Measurements from ENCODE around the gene CCDC187. TPM values are rescaled to one million over a fixed set of nuclear protein-coding genes. Genes with fewer than 3 reads are reported as not detected.

Gene CCDC187
- polyA plus RNA-seq, 1 donor from 2014 or later: not detected

DNA sequence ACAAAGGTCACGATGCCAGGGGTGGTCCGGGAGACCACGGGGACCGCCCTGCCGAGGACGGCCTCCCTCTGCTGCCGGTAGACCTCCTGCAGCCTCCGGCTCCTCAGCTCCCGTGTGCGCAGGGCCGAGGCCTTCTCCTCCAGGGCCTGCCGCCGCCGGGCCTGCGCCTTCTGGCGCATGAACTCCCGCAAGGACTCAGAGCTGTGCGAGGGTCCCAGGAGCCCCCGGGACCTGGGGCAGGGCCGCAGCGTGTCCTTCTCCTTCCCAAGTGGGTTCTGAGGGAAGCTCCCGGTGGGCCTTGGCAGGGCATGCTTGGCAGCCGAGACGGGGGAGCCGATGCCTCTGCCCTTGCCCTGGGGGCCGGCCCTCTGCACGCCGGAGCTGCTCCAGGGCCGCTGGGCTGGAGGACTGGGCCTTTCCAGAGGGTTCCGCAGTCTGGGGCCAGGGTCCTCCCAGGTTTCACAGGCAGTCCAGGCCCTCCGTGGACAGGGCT is 13.3 kb downstream of the CCDC187 start:
- Histone ChIP-seq H2AFZ (ENCODE audit: low read depth, low read length) (no peak overlapping the region), H3F3A (ENCODE audit: insufficient read depth, low read length, poor library complexity, severe bottlenecking) (no peaks in the 10 kb centered on the region), H3K9me2 (ENCODE audit: insufficient read depth, low read length) (no peaks in the 10 kb centered on the region), H3K4me3 (ENCODE audit: low read length) (no peak overlapping the region), H4K20me1 (ENCODE audit: insufficient read depth) (no peaks in the 10 kb centered on the region), H3K27me3 (ENCODE audit: insufficient read depth, low read depth, low read length) (no peaks in the 10 kb centered on the region), H3K27ac (ENCODE audit: low read length) (no peak overlapping the region), H3K9me3 (ENCODE audit: low read length) (no peaks in the 10 kb centered on the region), H3K4me2 (ENCODE audit: low read length) (no peak overlapping the region), H3K36me3 (ENCODE audit: insufficient read depth, low read length) (no peaks in the 10 kb centered on the region), H3K9ac (ENCODE audit: low read length) (no peak overlapping the region), H3K79me2 (replicated peaks; ENCODE audit: insufficient read depth, low read length) (no peaks in the 10 kb centered on the region)
- TF ChIP-seq, protein P1, sequence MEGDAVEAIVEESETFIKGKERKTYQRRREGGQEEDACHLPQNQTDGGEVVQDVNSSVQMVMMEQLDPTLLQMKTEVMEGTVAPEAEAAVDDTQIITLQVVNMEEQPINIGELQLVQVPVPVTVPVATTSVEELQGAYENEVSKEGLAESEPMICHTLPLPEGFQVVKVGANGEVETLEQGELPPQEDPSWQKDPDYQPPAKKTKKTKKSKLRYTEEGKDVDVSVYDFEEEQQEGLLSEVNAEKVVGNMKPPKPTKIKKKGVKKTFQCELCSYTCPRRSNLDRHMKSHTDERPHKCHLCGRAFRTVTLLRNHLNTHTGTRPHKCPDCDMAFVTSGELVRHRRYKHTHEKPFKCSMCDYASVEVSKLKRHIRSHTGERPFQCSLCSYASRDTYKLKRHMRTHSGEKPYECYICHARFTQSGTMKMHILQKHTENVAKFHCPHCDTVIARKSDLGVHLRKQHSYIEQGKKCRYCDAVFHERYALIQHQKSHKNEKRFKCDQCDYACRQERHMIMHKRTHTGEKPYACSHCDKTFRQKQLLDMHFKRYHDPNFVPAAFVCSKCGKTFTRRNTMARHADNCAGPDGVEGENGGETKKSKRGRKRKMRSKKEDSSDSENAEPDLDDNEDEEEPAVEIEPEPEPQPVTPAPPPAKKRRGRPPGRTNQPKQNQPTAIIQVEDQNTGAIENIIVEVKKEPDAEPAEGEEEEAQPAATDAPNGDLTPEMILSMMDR (IDR thresholded peaks at IDR 0.05; ENCODE audit: poor library complexity, severe bottlenecking): no peak
- TF ChIP-seq TAF1 (IDR thresholded peaks at IDR 0.05; ENCODE audit: low read depth) (no peak), POLR2AphosphoS5 (IDR thresholded peaks at IDR 0.05) (no peak), EP300 (conservative IDR thresholded peaks at IDR 0.05; ENCODE audit: poor library complexity, severe bottlenecking) (no peak), EZH2 (IDR thresholded peaks at IDR 0.05; ENCODE audit: borderline replicate concordance, insufficient read depth, low read length, poor library complexity, severe bottlenecking) (no peak), RAD21 (conservative IDR thresholded peaks at IDR 0.05) (no peak), SMC3 (conservative IDR thresholded peaks at IDR 0.05; ENCODE audit: poor library complexity) (no peak), MXI1 (conservative IDR thresholded peaks at IDR 0.05; ENCODE audit: poor library complexity, severe bottlenecking) (no peak)
- TF ChIP-seq, protein P2, sequence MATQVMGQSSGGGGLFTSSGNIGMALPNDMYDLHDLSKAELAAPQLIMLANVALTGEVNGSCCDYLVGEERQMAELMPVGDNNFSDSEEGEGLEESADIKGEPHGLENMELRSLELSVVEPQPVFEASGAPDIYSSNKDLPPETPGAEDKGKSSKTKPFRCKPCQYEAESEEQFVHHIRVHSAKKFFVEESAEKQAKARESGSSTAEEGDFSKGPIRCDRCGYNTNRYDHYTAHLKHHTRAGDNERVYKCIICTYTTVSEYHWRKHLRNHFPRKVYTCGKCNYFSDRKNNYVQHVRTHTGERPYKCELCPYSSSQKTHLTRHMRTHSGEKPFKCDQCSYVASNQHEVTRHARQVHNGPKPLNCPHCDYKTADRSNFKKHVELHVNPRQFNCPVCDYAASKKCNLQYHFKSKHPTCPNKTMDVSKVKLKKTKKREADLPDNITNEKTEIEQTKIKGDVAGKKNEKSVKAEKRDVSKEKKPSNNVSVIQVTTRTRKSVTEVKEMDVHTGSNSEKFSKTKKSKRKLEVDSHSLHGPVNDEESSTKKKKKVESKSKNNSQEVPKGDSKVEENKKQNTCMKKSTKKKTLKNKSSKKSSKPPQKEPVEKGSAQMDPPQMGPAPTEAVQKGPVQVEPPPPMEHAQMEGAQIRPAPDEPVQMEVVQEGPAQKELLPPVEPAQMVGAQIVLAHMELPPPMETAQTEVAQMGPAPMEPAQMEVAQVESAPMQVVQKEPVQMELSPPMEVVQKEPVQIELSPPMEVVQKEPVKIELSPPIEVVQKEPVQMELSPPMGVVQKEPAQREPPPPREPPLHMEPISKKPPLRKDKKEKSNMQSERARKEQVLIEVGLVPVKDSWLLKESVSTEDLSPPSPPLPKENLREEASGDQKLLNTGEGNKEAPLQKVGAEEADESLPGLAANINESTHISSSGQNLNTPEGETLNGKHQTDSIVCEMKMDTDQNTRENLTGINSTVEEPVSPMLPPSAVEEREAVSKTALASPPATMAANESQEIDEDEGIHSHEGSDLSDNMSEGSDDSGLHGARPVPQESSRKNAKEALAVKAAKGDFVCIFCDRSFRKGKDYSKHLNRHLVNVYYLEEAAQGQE (IDR thresholded peaks at IDR 0.05; ENCODE audit: borderline replicate concordance): no peak

DNA sequence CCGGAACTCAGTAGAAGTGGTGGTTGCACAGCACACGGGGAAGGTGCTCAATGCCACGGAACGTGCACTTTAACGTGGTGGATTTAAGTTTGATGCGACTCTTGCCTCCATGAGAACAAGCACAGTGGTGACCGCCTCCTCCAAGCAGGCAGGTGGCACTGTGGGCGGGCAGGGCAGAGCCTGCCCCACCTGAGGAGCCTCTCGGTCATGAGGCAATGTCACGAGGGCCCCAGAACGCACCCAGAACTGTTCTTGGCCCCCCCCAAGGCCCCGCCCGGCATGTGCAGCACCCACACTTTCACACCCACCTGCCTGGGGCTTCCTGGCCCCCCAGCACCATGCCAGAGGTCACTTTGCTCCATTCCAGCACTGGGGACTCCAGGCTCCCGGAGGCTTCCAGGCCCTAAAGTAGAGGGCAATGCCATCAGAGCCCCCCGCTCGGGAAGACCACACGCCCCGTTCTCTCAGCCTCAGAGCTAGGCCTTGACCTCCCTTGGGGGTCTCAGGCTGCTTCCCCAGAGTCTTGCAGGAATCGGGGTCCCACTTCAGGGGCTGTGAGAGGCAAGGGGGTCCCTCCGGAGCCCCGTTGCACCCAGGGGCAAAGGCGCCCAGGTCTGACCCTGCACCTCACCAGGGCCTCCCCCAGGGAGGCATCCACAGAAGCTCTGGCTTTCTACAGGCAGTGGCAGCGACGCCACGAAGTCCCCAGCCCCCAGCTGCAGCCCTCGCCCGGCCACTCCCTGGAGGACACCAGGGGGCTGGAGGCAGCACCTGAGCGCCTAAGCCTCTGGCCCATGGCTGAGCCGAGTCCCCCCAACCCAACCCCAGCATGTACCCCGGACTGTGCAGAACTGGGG is 14.0 kb downstream of the CCDC187 start:
- H3K36me3 ChIP-seq (ENCODE audit: insufficient read depth, low read length): no peaks in the 10 kb centered on the region
- no peaks in the 10 kb centered on the region for H3K9me3 ChIP-seq (ENCODE audit: low read length)
- TF ChIP-seq POLR2AphosphoS5 (IDR thresholded peaks at IDR 0.05) (no peak), EP300 (conservative IDR thresholded peaks at IDR 0.05; ENCODE audit: poor library complexity, severe bottlenecking) (no peak), MXI1 (conservative IDR thresholded peaks at IDR 0.05; ENCODE audit: poor library complexity, severe bottlenecking) (no peak), RAD21 (conservative IDR thresholded peaks at IDR 0.05) (no peak), EZH2 (IDR thresholded peaks at IDR 0.05; ENCODE audit: borderline replicate concordance, insufficient read depth, low read length, poor library complexity, severe bottlenecking) (no peak), SMC3 (conservative IDR thresholded peaks at IDR 0.05; ENCODE audit: poor library complexity) (no peak), TAF1 (IDR thresholded peaks at IDR 0.05; ENCODE audit: low read depth) (no peak)
- TF ChIP-seq, protein P2 (IDR thresholded peaks at IDR 0.05; ENCODE audit: borderline replicate concordance): no peak
- TF ChIP-seq, protein P1 (IDR thresholded peaks at IDR 0.05; ENCODE audit: poor library complexity, severe bottlenecking): no peak
- H3K27me3 ChIP-seq (ENCODE audit: insufficient read depth, low read depth, low read length): no peaks in the 10 kb centered on the region
- no peak overlapping the region for H3K4me2 ChIP-seq (ENCODE audit: low read length)
- no peaks in the 10 kb centered on the region for H3F3A ChIP-seq (ENCODE audit: insufficient read depth, low read length, poor library complexity, severe bottlenecking)
- H4K20me1 ChIP-seq (ENCODE audit: insufficient read depth): no peaks in the 10 kb centered on the region
- no peak overlapping the region for H3K4me3 ChIP-seq (ENCODE audit: low read length)
- no peak overlapping the region for H3K9ac ChIP-seq (ENCODE audit: low read length)
- no peaks in the 10 kb centered on the region for H3K79me2 ChIP-seq (replicated peaks; ENCODE audit: insufficient read depth, low read length)
- no peak overlapping the region for H3K27ac ChIP-seq (ENCODE audit: low read length)
- no peaks in the 10 kb centered on the region for H3K9me2 ChIP-seq (ENCODE audit: insufficient read depth, low read length)
- H2AFZ ChIP-seq (ENCODE audit: low read depth, low read length): no peak overlapping the region

All from neural cell (in vitro differentiated cells).